ENCODE measurements around the gene CBFA2T3.

DNA sequence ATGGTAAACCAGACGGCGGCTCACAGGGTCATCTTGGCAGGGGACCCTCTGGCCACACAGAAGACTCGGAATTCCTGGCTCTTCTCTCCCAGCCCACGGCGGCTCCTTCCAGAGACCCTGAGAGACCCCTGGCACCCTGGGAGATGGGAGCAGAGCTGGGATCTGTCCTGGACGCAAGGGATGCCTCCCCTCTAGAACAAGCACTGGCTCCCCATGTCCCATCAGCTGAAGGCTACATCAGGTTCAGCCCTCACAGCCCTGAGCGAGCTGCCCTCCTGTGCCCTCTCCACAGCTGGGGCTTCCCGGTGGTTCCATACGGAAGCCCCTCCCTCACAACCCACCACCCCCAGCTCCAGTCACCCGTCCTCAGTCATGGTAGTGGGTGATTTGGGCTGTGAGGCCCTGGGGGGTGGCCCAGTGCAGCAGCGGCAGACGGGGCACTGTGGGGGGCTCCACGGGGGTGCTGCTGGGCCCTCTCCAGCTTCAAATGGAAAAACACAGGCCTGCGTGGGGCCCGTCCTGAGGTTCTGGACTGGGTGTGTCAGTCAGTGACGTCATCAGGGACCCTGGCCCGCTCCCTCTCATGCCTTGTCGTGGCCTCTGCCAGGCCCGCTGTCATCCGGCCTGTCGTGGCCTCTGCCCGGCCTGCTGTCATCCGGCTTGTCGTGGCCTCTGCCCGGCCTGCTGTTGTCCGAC is 13.0 kb upstream of the CBFA2T3 start:
- TF ChIP-seq ZNF146 (tag by site-specific recombination; IDR thresholded peaks at IDR 0.05) (no peak), ZNF121 (tag by site-specific recombination; IDR thresholded peaks at IDR 0.05) (no peak), ZNF274 (IDR thresholded peaks at IDR 0.05; ENCODE audit: low read length) (no peak), ZNF274 (tag by site-specific recombination; IDR thresholded peaks at IDR 0.05; ENCODE audit: borderline replicate concordance) (no peak), ZNF626 (tag by site-specific recombination; IDR thresholded peaks at IDR 0.05) (no peak), ZFP37 (tag by site-specific recombination; IDR thresholded peaks at IDR 0.05) (no peak), BCL11B (tag by site-specific recombination; IDR thresholded peaks at IDR 0.05; ENCODE audit: low read depth) (no peak), CTCF (tag by site-specific recombination; IDR thresholded peaks at IDR 0.05) (no peak), ZNF423 (tag by site-specific recombination; IDR thresholded peaks at IDR 0.05) (no peak), ZNF169 (tag by site-specific recombination; IDR thresholded peaks at IDR 0.05) (no peak), MYNN (tag by site-specific recombination; IDR thresholded peaks at IDR 0.05; ENCODE audit: borderline replicate concordance) (no peak)

All from HEK293 (cell line).